ENCODE measurements around the gene OIP5.
"Not testable (repeated sequence)": the region's sequence is repeated elsewhere in the genome, so short reads cannot be mapped to it uniquely, and the experiment has no call there.

OIP5 gene

DNA sequence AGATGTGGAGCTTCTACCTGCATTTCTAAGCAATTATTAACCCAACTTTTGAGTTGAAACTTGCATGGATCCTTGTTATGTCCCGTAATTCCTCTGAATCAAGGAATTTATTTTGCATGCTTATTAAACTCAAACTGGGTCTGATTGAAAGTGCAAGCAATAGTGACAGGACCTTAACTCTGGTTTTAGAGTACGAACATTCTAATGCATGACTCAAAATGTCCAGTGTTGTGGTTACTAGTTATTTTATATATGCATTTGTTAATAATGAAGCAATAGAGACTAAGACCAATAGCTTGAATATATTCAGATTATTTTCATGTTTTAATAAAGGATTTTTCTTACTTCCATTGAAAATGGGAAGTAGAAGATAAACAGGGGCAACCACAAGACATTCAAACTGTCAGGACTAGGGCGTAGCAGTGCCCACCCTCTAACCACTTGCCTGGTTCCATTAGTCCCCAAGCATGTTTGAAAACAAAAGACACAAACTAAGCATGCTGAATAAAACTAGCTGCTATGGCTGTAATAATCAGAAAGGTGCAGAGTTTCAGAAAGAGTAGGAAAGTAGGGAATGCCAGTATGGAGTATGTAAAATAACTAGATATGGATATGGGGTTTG lies 28.1 kb downstream of the OIP5 start:
- no peak for DNase-seq (ENCODE audit: low spot score)

- no peak for DNase-seq (ENCODE audit: low spot score)
These were observed 30.8 kb downstream of the OIP5 start for GRCh38 chr15:41301587-41301986.

- not testable (repeated sequence) for DNase-seq (ENCODE audit: low spot score)
These were observed 31.3 kb downstream of the OIP5 start for GRCh38 chr15:41301139-41301538.

DNA sequence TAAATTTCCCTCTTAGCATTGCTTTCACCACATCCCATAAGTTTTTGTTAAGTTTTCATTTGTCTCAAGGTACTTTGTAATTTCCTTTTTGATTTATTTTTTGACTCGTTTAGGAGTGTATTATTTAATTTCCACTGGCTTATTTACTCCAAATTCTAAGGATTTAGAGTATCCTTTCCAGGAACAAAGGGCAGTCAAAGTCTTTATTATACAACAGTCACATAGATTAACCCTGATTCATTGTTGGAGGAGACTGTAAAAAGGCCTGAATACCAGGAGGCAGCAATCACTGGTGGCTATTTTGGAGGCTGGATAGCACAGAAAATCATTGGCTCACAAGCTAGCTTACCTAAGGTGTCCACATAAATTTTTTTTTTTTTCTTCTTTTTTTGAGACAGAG lies 39.9 kb downstream of the OIP5 start:
- no peak for DNase-seq (ENCODE audit: low spot score)

DNA sequence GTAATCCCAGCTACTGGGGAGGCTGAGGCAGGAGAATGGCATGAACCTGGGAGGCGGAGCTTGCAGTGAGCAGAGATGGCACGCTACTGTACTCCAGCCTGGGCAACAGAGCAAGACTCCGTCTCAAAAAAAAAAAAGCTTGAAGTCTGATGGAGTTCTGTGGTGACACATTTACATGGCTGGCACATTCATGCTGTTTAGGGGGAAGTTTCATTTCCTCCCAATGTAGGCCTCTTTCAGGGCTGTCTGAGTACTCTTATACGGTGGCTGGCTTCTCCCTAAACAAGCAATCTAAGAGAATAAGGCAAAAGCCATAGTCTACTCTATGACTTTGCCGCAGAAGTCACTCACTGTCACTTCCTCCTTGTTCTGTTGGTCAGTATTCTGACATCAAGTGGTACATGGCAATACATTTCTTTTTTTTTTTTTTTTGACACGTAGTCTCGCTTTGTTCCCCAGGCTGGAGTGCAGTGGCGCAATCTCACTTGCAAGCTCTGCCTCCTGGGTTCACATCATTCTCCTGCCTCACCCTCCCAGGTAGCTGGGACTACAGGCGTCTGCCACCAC lies 41.2 kb downstream of the OIP5 start:
- DNase-seq (ENCODE audit: low spot score): no peak

GRCh38 chr15:41289953-41290352 lies 42.4 kb downstream of the OIP5 start:
- no peak for DNase-seq (ENCODE audit: low spot score)

- no peak for DNase-seq (ENCODE audit: low spot score)
These were observed 43.9 kb downstream of the OIP5 start for GRCh38 chr15:41288464-41288863.

- DNase-seq (ENCODE audit: low spot score): no peak
These were observed 45.6 kb downstream of the OIP5 start for GRCh38 chr15:41286665-41287333.

DNA sequence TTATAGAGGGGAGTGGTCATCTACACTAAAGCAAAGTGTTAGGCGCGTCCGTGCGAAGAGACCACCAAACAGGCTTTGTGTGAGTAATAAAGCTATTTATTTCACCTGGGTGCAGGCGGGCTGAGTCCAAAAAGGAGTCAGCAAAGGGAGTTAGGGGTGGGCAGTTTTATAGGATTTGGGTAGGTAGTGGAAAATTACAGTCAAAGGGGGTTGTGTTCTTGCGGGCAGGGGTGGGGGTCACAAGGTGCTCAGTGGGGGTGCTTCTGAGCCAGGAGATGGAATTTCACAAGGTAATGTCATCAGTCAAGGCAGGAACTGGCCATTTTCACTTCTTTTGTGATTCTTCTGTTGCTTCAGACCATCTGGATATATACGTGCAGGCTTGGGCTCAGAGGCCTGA lies 47.1 kb downstream of the OIP5 start:
- DNase-seq (ENCODE audit: low spot score): no peak

DNA sequence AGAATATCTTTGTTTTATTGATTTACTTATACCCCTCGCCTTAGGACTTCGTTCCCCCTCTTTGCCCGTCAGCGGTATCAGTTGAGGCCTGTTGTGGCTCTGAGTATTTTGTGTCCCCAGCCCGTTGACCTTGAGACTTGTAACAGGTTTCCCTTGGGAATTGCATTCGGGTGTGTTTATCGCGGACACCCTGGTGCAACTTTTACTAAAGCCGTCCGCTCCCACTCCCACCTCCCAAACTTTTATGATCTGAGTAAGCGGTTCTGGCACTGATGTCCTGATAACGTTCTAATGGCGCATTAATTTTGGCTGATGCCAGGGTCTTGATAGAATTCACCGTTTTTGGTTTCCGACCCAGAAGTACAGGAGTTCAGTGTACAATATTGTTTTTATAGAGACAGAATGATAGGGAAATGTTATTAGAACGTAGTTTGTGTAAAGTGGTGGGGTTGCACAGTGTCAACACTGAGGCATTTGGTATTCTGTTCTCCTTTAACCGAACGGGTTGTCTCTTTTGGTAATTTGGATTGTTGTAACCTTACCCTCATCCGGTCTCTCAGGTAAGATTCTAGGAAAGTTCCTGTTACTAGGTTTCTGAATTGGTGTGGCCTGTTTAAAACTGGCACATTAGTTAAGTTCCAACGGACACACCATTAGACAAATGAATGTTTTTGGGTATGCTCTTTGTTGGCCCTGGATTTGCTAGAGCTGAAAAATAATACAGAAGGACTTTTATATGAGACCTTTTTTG lies 47.8 kb downstream of the OIP5 start:
- peak; percentile 35 for DNase-seq (ENCODE audit: low spot score)

GRCh38 chr15:41283653-41284426 lies 48.6 kb downstream of the OIP5 start:
- DNase-seq (ENCODE audit: low spot score): peak; percentile 99

- DNase-seq (ENCODE audit: low spot score): not testable (repeated sequence)
These were observed 49.3 kb downstream of the OIP5 start for GRCh38 chr15:41282980-41283652.

DNA sequence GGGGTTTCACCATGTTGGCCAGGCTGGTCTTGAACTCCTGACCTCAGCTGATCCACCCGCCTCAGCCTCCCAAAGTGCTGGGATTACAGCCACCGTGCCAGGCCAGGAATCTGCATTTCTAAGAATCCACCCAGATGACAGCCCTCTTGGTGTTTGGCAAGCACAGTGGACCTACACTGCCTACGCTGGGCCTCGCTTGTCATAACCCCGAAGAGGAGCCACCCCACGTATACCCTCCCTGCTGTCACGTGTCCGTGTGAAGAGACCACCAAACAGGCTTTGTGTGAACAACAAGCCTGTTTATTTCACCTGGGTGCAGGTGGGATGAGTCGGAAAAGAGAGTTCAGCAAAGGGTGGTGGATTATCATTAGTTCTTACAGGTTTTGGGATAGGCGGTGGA lies 50.0 kb downstream of the OIP5 start:
- DNase-seq (ENCODE audit: low spot score): not testable (repeated sequence)

- no peak for DNase-seq (ENCODE audit: low spot score)
These were observed 51.2 kb downstream of the OIP5 start for GRCh38 chr15:41281236-41281635.

DNA sequence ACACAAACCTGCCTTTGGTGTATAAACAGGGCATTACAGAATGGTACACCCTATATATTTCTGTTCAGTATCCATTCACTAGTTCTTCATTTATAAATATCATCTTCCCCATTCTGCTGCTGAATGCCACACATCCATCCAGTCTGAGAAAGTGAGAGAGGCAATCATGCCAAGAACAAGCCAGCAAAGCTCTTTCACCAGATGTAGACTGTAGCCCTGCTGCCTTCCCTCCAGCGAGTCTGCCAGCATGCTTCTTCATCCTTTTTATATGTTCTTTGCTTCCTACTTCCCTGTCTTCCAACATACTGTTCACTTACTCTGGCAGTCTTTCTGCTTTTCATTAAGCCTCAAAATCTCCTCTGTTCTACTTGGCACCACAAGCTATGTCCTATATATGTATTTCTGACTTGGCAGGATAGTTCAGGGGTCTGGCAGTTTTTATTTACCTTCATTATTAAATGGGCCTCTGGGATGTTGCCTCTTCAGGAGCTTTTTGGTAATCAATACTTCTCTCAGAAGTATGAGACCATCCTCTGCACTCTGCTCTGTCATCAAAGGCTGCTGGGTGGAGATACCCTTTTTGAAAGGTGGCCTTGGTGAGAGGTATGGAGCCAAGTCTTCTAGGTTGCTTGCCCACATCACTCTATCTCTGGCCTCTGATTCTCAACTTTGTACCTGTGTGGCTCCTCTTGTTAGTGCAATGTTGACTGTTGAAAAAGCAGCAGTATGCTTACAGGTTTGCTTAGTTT lies 52.7 kb downstream of the OIP5 start:
- DNase-seq (ENCODE audit: low spot score): no peak

DNA sequence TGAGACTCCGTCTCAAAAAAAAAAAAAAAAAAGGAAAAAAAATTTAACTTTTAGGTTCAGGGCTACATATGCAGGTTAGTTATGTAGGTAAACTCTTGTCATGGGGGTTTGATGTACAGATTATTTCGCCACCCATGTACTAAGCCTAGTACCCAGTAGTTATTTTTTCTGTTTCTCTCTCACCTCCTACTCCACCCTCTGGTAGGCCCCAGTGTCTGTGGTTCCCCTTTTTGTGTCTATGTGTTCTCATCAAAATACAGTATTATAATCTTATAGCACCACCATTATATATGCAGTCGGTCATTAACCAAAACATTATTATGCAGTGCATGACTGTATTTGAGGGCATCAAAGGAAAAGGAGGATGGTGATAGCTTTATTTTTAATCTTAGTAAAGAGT lies 54.1 kb downstream of the OIP5 start:
- no peak for DNase-seq (ENCODE audit: low spot score)

DNA sequence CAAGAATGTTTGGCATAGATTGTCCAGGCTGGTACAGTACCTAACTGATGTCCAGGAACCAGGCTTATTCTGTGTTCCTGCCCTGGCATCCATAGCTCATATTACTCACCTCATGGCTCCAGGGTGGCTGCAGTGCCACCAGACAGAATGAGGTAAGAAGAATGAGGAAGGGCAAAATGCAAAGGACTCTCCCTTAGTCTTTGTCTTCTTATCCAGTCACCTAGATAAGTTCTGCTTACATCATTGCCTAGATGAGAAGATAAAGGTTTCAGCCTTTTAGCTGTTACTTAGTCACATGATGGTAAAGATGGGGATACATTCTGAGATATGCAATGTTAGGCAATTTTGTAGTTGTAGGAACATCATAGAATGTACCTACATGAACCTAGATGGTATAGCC lies 55.6 kb downstream of the OIP5 start:
- no peak for DNase-seq (ENCODE audit: low spot score)

GRCh38 chr15:41269887-41270286 lies 62.5 kb downstream of the OIP5 start:
- DNase-seq (ENCODE audit: low spot score): no peak

- no peak for DNase-seq (ENCODE audit: low spot score)
These were observed 68.5 kb downstream of the OIP5 start for GRCh38 chr15:41263891-41264351.

DNA sequence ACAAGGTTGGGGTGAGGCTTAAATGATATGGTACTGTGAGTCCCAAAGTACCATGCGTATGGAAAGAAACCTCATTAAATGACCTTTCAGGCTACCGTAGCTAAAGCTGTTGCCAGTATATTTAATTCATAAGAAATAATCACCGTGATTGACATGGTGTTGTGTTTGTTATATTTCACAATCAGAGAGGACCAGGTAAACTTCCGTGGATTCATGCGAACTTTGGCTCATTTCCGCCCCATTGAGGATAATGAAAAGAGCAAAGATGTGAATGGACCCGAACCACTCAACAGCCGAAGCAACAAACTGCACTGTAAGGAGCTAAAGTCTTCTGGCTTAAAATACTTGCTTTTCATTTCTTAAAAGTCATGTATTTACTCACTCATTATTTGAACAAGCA lies 69.8 kb downstream of the OIP5 start:
- no peak for DNase-seq (ENCODE audit: low spot score)

Data from SK-N-DZ (cell line).